Panc1 (cell line): ENCODE measurements around the gene PPP2R3B. TPM values are rescaled to one million over a fixed set of nuclear protein-coding genes. Genes with fewer than 3 reads are reported as not detected.
A peak's percentile ranks its signal among the peaks of the same experiment; 100 is the strongest.

ENCODE experiments used
- ATAC-seq: fragments of 200-7000 bp; cut with Tn5 transposase; 2 replicates; pipeline ENCODE4 v1.9.1; 2020; ENCODE audit warnings: mild to moderate bottlenecking, moderate library complexity
- Bru-seq: library from RNA; stranded (reverse); fragments of 400-500 nt; gene quantifications from one replicate; lab custom pipeline; 2021; lab: Mats Ljungman, UMichigan
- BruChase-seq, 2 experiments: library from RNA; stranded (reverse); fragments of 400-500 nt; gene quantifications; one replicate each; lab custom pipeline; 2021; lab: Mats Ljungman, UMichigan
- BruUV-seq: library from RNA; stranded (reverse); fragments of 400-500 nt; replicated peaks from 2 replicates; lab custom pipeline; 2021; lab: Mats Ljungman, UMichigan
- CTCF ChIA-PET: fragments of 300-600 bp; sonication (Branson Sonifier 250); formaldehyde crosslinking; loops from one replicate; lab custom pipeline; 2022; ENCODE audit warnings: antibody characterized with exemption; lab: Charles Lee
- POLR2A ChIA-PET: fragments of 300-600 bp; sonication (Branson Sonifier 250); formaldehyde crosslinking; loops from one replicate; lab custom pipeline; 2022; ENCODE audit warnings: antibody characterized with exemption; lab: Charles Lee
- DNase-seq: peaks from one replicate; pipeline ENCODE4 v3.0.0-alpha.2; 2010; ENCODE audit warnings: low read depth, low spot score
- H3K27ac ChIP-seq: 2 replicates; pipeline ENCODE4 v1.5.1; 2011; ENCODE audit warnings: mild to moderate bottlenecking, low read length, inconsistent platforms
- H3K27me3 ChIP-seq: fragments of 200-500 bp; sonication (Bioruptor generic); 2 replicates; pipeline ENCODE4 v1.6.0; 2014; ENCODE audit warnings: low read length, inconsistent platforms; ENCODE audit not compliant: control insufficient read depth, insufficient read depth
- H3K36me3 ChIP-seq: fragments of 200-500 bp; sonication (Bioruptor generic); 2 replicates; pipeline ENCODE4 v1.5.1; 2014; ENCODE audit warnings: inconsistent platforms, mild to moderate bottlenecking, low read length, moderate library complexity; ENCODE audit not compliant: control insufficient read depth, insufficient read depth
- H3K4me1 ChIP-seq: 2 replicates; pipeline ENCODE4 v1.5.1; 2011; ENCODE audit warnings: inconsistent platforms, mild to moderate bottlenecking, low read length, moderate library complexity; ENCODE audit not compliant: control insufficient read depth, insufficient read depth
- H3K4me3 ChIP-seq, 2 experiments: 2 replicates each; pipeline ENCODE4 v1.5.1; 2011 to 2012; ENCODE audit warnings: low read depth in 2 of 2, low read length in 2 of 2, mild to moderate bottlenecking in 2 of 2, inconsistent platforms in 1 of 2, moderate library complexity in 1 of 2
- H3K9me3 ChIP-seq: fragments of 200-500 bp; sonication (Bioruptor generic); 2 replicates; pipeline ENCODE4 v1.5.1; 2014; ENCODE audit warnings: low read depth, mild to moderate bottlenecking, inconsistent platforms, low read length, moderate library complexity; ENCODE audit not compliant: control insufficient read depth, insufficient read depth
- POLR2AphosphoS5 ChIP-seq: IDR thresholded peaks from 2 replicates; pipeline ENCODE4 v1.6.1; 2012; ENCODE audit warnings: mild to moderate bottlenecking, low read depth, low read length, moderate library complexity
- SIN3A ChIP-seq: IDR thresholded peaks from 2 replicates; pipeline ENCODE4 v1.6.1; 2012; ENCODE audit warnings: low read depth, mild to moderate bottlenecking, low read length, moderate library complexity, borderline replicate concordance; ENCODE audit not compliant: insufficient read depth
- TCF7L2 ChIP-seq: IDR thresholded peaks from 2 replicates; pipeline ENCODE4 v1.6.1; 2011; ENCODE audit warnings: mild to moderate bottlenecking, low read depth, low read length, inconsistent platforms
- in situ Hi-C: cut with HindIII; loops from 2 replicates; pipeline ENCODE4 v1.10.0; 2016; ENCODE audit warnings: low sequenced_read_pairs, low pct_unique_long_range_greater_than_20kb
- intact Hi-C: fragments of 100-400 bp; cut with micrococcal nuclease; formaldehyde crosslinking; loops from one replicate; pipeline ENCODE4 v1.10.0; 2022; ENCODE audit not compliant: unreplicated experiment
- long read RNA-seq: library from polyadenylated mRNA; unstranded; transcript quantifications from one replicate; pipeline ENCODE4 v2.0.0, GENCODE V29; 2021; ENCODE audit not compliant: unreplicated experiment
- polyA plus RNA-seq: library from polyadenylated mRNA; unstranded; fragments of >200 nt; gene quantifications from one replicate; pipeline ENCODE4 v1.2.1, GENCODE V29; 2012; ENCODE audit warnings: missing spikeins; ENCODE audit not compliant: insufficient read length
- total RNA-seq: library from RNA; stranded (reverse); gene quantifications from one replicate; pipeline ENCODE4 v1.2.1, GENCODE V29; 2021; ENCODE audit not compliant: unreplicated experiment
- TF ChIP-seq, protein P1 (sequence below): fragments of 450-650 bp; IDR thresholded peaks from 2 replicates; pipeline ENCODE4 v1.5.1; 2017; ENCODE audit warnings: mild to moderate bottlenecking
- TF ChIP-seq, protein P2 (sequence below), 2 experiments: IDR thresholded peaks; 2 replicates each; pipeline ENCODE4 v1.6.1; 2011 to 2012; ENCODE audit warnings: low read depth in 2 of 2, control low read depth in 1 of 2, low read length in 1 of 2, mild to moderate bottlenecking in 1 of 2, moderate library complexity in 1 of 2; ENCODE audit not compliant: insufficient read depth in 1 of 2

Gene PPP2R3B, protein sequence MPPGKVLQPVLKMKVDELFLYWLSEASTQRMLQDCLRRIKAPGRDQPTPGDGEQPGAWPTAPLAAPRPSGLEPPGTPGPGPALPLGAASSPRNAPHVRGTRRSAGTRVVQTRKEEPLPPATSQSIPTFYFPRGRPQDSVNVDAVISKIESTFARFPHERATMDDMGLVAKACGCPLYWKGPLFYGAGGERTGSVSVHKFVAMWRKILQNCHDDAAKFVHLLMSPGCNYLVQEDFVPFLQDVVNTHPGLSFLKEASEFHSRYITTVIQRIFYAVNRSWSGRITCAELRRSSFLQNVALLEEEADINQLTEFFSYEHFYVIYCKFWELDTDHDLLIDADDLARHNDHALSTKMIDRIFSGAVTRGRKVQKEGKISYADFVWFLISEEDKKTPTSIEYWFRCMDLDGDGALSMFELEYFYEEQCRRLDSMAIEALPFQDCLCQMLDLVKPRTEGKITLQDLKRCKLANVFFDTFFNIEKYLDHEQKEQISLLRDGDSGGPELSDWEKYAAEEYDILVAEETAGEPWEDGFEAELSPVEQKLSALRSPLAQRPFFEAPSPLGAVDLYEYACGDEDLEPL
- total RNA-seq (19.2 TPM), Bru-seq, nascent RNA (percentile 39 among the genes with signal in this experiment), BruChase-seq, experiment 1, labeled RNA remaining after a 2-hour chase (percentile 40 among the genes with signal in this experiment), BruChase-seq, experiment 2, labeled RNA remaining after a 6-hour chase (percentile 43 among the genes with signal in this experiment)
- 19.4 TPM for polyA plus RNA-seq
- long read RNA-seq, transcript PPP2R3B-202 (13 exons, 2,151 nt) = major isoform, 19 of 40 reads
- long read RNA-seq, partial matches to known transcripts = 11 of 40 reads
- long read RNA-seq, other reads (novel, unspliced or antisense) = 10 of 40 reads

DNA sequence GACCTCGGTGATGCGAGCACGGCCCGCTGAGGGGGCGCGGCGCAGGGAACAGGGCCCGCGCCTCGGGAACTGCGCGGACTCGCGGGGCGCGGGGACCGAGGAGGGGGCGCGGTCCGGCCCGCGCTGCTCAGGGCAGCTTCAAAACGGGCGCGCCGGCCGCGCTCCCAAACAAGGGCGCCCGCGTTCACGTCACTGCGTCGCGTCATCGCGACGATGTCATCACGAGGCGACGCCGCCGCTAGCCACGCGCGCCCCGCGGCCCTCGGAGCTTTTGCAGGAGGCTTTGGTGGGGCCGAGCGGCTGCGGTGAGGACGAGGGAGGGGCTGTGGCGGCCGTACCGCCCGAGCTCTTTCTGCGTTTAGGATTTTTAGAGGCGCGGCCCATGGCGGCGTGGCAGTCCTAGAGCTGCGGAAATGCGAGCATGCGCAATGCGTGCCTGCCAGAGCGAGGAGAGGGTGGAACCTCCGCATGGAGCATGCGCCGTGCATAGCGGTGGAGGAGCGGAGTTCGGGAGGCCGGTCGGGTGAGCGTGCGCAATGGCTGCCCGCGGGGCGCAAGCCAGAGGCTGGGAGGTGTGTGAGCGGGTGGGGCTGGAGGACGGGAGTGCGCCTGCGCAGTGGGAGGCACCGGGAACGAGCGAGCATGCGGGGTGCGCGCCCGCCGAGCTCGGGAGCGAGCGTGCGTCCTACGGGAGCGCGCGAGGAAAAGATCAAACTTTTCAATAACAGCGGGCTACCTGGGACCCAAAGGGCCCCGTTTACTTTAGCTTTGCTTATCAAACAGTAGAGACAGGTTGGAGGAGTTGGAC lies at the start of gene PPP2R3B:
PPP2R3B (minus strand) TSS at position 140 of the 808 bp plus-strand sequence. CDS start 216 bp downstream, outside the sequence.
- TF ChIP-seq POLR2AphosphoS5 = peak; percentile 54; the same call in 1 of the 2 replicates
- no peak for TF ChIP-seq TCF7L2
- peak; percentile 67; the same call in 1 of the 2 replicates for TF ChIP-seq SIN3A
- peak within 1 kb of the TSS; percentile 56 to 60 for H3K4me3 ChIP-seq
- no peaks in the 10 kb centered on the region for H3K36me3 ChIP-seq
- no peaks in the 10 kb centered on the region for H3K9me3 ChIP-seq
- CTCF ChIA-PET = no interaction called here
- peak within 1 kb of the TSS; percentile 68 for H3K27ac ChIP-seq
- ATAC-seq (peak; percentile 97), DNase-seq (peak; percentile 48)
- intact Hi-C loops = no loop called here
- in situ Hi-C loops = no loop called here
- POLR2A ChIA-PET = no interaction called here
- no TSS peak for BruUV-seq
- H3K27me3 ChIP-seq = no peaks in the 10 kb centered on the region
- no peaks in the 10 kb centered on the region; the same call in none of the 2 replicates for H3K4me1 ChIP-seq

DNA sequence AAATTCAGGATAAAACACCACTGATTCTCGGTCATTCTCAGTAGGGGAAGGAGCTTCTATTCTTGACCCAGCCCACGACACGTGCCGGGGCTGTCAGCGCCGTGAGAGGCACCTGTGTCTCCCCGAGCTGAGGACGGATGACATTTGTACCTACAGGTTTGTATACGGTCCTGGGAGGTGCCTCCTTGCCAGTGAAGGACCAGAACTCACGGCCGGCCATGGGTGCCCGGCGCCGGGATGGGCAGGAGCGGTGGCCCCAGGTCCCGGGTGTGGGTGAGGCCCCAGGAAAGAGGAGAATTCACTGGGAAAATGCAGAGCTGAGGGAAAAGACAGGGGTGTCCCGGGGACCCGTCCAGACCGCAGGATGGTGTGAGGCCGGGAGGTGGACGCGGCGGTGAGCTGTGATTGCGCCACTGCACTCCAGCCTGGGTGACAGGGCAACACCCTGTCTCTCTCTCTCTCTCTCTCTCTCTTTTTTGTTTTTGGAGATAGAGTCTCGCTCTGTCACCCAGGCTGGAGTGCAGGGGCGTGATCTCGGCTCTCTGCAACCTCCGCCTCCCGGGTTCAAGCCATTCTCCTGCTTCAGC lies 48.9 kb upstream of the PPP2R3B start:
- CTCF ChIA-PET = no interaction called here
- Histone ChIP-seq H3K36me3 (no peaks in the 10 kb centered on the region), H3K27me3 (no peaks in the 10 kb centered on the region), H3K27ac (no peak overlapping the region), H3K9me3 (no peaks in the 10 kb centered on the region), H3K4me3 (no peak overlapping the region), H3K4me1 (no peaks in the 10 kb centered on the region)
- no peak for DNase-seq
- no peak for ATAC-seq
- POLR2A ChIA-PET = no interaction called here
- no TSS peak for BruUV-seq
- intact Hi-C loops = no loop called here
- in situ Hi-C loops = no loop called here
- TF ChIP-seq, protein P1, sequence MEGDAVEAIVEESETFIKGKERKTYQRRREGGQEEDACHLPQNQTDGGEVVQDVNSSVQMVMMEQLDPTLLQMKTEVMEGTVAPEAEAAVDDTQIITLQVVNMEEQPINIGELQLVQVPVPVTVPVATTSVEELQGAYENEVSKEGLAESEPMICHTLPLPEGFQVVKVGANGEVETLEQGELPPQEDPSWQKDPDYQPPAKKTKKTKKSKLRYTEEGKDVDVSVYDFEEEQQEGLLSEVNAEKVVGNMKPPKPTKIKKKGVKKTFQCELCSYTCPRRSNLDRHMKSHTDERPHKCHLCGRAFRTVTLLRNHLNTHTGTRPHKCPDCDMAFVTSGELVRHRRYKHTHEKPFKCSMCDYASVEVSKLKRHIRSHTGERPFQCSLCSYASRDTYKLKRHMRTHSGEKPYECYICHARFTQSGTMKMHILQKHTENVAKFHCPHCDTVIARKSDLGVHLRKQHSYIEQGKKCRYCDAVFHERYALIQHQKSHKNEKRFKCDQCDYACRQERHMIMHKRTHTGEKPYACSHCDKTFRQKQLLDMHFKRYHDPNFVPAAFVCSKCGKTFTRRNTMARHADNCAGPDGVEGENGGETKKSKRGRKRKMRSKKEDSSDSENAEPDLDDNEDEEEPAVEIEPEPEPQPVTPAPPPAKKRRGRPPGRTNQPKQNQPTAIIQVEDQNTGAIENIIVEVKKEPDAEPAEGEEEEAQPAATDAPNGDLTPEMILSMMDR = no peak
- TF ChIP-seq TCF7L2 (no peak), POLR2AphosphoS5 (no peak), SIN3A (no peak)
- TF ChIP-seq, protein P2, sequence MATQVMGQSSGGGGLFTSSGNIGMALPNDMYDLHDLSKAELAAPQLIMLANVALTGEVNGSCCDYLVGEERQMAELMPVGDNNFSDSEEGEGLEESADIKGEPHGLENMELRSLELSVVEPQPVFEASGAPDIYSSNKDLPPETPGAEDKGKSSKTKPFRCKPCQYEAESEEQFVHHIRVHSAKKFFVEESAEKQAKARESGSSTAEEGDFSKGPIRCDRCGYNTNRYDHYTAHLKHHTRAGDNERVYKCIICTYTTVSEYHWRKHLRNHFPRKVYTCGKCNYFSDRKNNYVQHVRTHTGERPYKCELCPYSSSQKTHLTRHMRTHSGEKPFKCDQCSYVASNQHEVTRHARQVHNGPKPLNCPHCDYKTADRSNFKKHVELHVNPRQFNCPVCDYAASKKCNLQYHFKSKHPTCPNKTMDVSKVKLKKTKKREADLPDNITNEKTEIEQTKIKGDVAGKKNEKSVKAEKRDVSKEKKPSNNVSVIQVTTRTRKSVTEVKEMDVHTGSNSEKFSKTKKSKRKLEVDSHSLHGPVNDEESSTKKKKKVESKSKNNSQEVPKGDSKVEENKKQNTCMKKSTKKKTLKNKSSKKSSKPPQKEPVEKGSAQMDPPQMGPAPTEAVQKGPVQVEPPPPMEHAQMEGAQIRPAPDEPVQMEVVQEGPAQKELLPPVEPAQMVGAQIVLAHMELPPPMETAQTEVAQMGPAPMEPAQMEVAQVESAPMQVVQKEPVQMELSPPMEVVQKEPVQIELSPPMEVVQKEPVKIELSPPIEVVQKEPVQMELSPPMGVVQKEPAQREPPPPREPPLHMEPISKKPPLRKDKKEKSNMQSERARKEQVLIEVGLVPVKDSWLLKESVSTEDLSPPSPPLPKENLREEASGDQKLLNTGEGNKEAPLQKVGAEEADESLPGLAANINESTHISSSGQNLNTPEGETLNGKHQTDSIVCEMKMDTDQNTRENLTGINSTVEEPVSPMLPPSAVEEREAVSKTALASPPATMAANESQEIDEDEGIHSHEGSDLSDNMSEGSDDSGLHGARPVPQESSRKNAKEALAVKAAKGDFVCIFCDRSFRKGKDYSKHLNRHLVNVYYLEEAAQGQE (IDR thresholded peaks at IDR 0.05; ENCODE audit: insufficient read depth in 1 of 2, low read depth in 2 of 2, low read length in 1 of 2) = no peak
